Fibroblast of mammary gland (primary cell): Measurements from ENCODE around the gene NISCH.

Experiments used
- DNase-seq: peaks from one replicate; pipeline ENCODE4 v3.0.0-alpha.2; 2010; ENCODE audit warnings: low read depth
- H3K4me3 ChIP-seq: 2 replicates; pipeline ENCODE4 v1.5.1; 2011; ENCODE audit warnings: low read depth, mild to moderate bottlenecking, low read length, moderate library complexity; ENCODE audit not compliant: control insufficient read depth
- CTCF ChIP-seq: conservative IDR thresholded peaks from 2 replicates; pipeline ENCODE4 v1.5.1; 2011; ENCODE audit warnings: low read depth, low read length, inconsistent platforms; ENCODE audit not compliant: control insufficient read depth, insufficient read depth

The NISCH gene

GRCh38 chr3:52472239-52473000 is 17.0 kb downstream of the NISCH start:
- no peak for DNase-seq
- H3K4me3 ChIP-seq = no peak overlapping the region
- TF ChIP-seq CTCF = no peak

GRCh38 chr3:52473026-52473425 is 17.6 kb downstream of the NISCH start:
- no peak for DNase-seq
- no peak overlapping the region for H3K4me3 ChIP-seq
- TF ChIP-seq CTCF = no peak

GRCh38 chr3:52477076-52477795 is 21.8 kb downstream of the NISCH start:
- H3K4me3 ChIP-seq = no peak overlapping the region
- no peak for TF ChIP-seq CTCF
- DNase-seq = no peak

- H3K4me3 ChIP-seq = no peak overlapping the region
- no peak for TF ChIP-seq CTCF
- DNase-seq = no peak
These were observed 22.3 kb downstream of the NISCH start for GRCh38 chr3:52477796-52478095.

- TF ChIP-seq CTCF = no peak
- DNase-seq = no peak
- no peak overlapping the region for H3K4me3 ChIP-seq
These were observed 23.9 kb downstream of the NISCH start for GRCh38 chr3:52479037-52479876.

- no peak for TF ChIP-seq CTCF
- no peak for DNase-seq
- H3K4me3 ChIP-seq = no peak overlapping the region
These were observed 24.6 kb downstream of the NISCH start for GRCh38 chr3:52479877-52480575.
